Brain microvascular endothelial cell (primary cell): ENCODE measurements around the gene METTL23.

Experiments
- DNase-seq: peaks from one replicate; pipeline ENCODE4 v3.0.0-alpha.2; 2020
- H3K27ac ChIP-seq: fragments of 250-450 bp; sonication (Bioruptor Pico); 2 replicates; pipeline ENCODE4 v1.5.1; 2020; ENCODE audit warnings: mild to moderate bottlenecking, moderate library complexity
- H3K27me3 ChIP-seq: fragments of 250-450 bp; sonication (Bioruptor Pico); replicated peaks from 2 replicates; pipeline ENCODE4 v1.5.1; 2020; ENCODE audit warnings: mild to moderate bottlenecking
- H3K36me3 ChIP-seq: fragments of 250-450 bp; sonication (Bioruptor Pico); replicated peaks from 2 replicates; pipeline ENCODE4 v1.5.1; 2020; ENCODE audit warnings: mild to moderate bottlenecking
- H3K4me3 ChIP-seq: 2 replicates; pipeline ENCODE4 v1.5.1; 2011; ENCODE audit warnings: low read depth, mild to moderate bottlenecking, control low read depth, low read length, moderate library complexity
- CTCF ChIP-seq: IDR thresholded peaks from 2 replicates; pipeline ENCODE4 v1.5.1; 2011; ENCODE audit warnings: low read depth, mild to moderate bottlenecking, moderate library complexity, low read length, control low read depth, inconsistent platforms; ENCODE audit errors: missing control alignments
- in situ Hi-C: cut with HindIII; loops from 2 replicates; pipeline ENCODE4 v1.10.0; 2017; ENCODE audit warnings: low sequenced_read_pairs, low pct_ligation_motif_present

Gene METTL23

DNA sequence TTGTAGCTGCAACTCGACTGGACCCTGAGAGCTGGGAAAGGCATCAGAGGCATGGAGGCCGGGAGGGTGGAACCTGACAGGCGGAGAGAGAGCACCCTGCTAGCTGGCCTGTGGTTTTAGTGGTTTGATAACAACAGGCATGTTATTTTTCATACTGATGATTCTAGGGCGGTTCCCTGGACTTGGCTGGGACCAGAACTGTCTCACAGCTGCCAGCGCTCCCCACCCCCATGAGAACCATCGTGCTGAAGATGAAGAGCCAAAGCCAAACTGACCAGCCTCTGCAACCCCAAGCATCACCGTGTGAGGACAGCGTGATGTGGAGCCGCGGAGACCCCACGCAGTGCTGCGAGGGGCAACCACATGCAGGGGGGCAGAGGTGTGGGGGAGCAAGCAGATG lies 44.3 kb upstream of the METTL23 start:
- Histone ChIP-seq H3K4me3 (no peak overlapping the region), H3K36me3 (peaks cover 39% of the 10 kb centered on the region)

DNA sequence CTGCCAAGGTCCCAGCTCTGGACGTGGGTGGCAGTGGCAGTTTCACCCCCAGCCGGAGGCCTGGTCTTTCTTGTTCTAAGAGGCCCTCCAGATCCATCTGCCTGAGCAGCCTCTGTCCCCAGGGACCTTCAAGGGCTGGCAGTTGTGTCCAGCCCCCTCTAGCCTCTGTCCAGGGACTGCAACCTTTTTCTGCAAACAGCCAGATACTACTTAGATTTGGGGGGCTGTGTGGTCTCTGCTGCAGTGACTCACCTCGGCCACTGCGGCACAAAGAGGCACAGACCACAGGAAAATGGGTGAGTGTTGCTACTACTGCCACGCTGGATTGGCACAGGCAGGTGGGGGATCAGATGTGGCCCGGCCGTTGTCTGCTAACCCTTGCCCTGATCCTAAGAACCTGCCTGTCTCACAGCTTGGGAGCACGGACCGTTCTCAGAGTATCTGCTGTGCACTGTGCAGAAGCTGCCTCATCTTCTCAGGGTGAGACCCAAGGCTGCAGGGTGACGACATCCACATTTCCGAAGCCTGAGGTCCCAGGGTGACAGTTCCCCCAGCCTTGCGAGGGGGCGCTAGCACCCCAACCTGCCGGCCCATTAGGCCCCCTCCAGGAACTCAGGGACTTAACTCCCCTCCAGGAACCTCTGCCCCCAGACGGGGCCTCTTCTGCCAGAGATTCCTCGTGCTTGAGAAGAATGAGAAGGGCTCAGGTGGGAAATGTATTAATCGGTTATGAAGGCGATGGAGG lies 43.5 kb upstream of the METTL23 start:
- in situ Hi-C loops, result no loop called here
- H3K4me3 ChIP-seq, result no peak overlapping the region
- no peaks in the 10 kb centered on the region for H3K27me3 ChIP-seq
- no peak for DNase-seq
- no peak overlapping the region for H3K27ac ChIP-seq
- TF ChIP-seq CTCF, result peak; percentile 39
- peaks cover 39% of the 10 kb centered on the region for H3K36me3 ChIP-seq

More for the DNA sequence above, 44.3 kb upstream of the METTL23 start:
- peak; percentile 75 for DNase-seq
- TF ChIP-seq CTCF, result no peak
- no peak overlapping the region for H3K27ac ChIP-seq
- in situ Hi-C loops, result no loop called here
- no peaks in the 10 kb centered on the region for H3K27me3 ChIP-seq

GRCh38 chr17:76683921-76684745 lies 42.5 kb upstream of the METTL23 start:
- H3K27ac ChIP-seq, result no peak overlapping the region
- DNase-seq, result no peak
- H3K4me3 ChIP-seq, result no peak overlapping the region
- in situ Hi-C loops, result no loop called here
- TF ChIP-seq CTCF, result no peak
- H3K27me3 ChIP-seq, result no peaks in the 10 kb centered on the region
- peaks cover 37% of the 10 kb centered on the region for H3K36me3 ChIP-seq

- no peak for DNase-seq
- no peaks in the 10 kb centered on the region for H3K27me3 ChIP-seq
- peaks cover 34% of the 10 kb centered on the region for H3K36me3 ChIP-seq
- no peak for TF ChIP-seq CTCF
- H3K27ac ChIP-seq, result no peak overlapping the region
- in situ Hi-C loops, result no loop called here
- no peak overlapping the region for H3K4me3 ChIP-seq
Observed at GRCh38 chr17:76684756-76685155, 41.9 kb upstream of the METTL23 start.

- in situ Hi-C loops, result no loop called here
- no peak for DNase-seq
- no peak overlapping the region for H3K4me3 ChIP-seq
- H3K36me3 ChIP-seq, result peaks cover 34% of the 10 kb centered on the region
- no peak for TF ChIP-seq CTCF
- H3K27ac ChIP-seq, result no peak overlapping the region
- H3K27me3 ChIP-seq, result no peaks in the 10 kb centered on the region
Observed at GRCh38 chr17:76685366-76685765, 41.3 kb upstream of the METTL23 start.
